ENCODE measurements around the gene PTPN23. TPM values are rescaled to one million over a fixed set of nuclear protein-coding genes. Genes with fewer than 3 reads are reported as not detected.

Gene PTPN23
- total and polyA plus RNA-seq, 2 of the 13 experiments (the other 11 are each of a cell fraction or from before 2014, with no cell fraction given), result 2.3 to 3.7 TPM

- Histone ChIP-seq H3K4me1 (ENCODE audit: insufficient read depth, low read length) (peaks cover 32% of the 10 kb centered on the region), H3K27me3 (ENCODE audit: control insufficient read depth in 1 of 2, insufficient read depth in 2 of 2, low read length in 2 of 2) (no peaks in the 10 kb centered on the region), H3K27ac (ENCODE audit: extremely low read length, insufficient read depth, low read length) (no peak overlapping the region), H3K4me3 (replicated peaks in 1 of 3; ENCODE audit: insufficient read depth in 1 of 3, low read depth in 2 of 3, low read length in 3 of 3) (no peak overlapping the region), H3K79me2 (ENCODE audit: insufficient read depth, low read length) (peaks cover 49% of the 10 kb centered on the region), H3K9ac (ENCODE audit: insufficient read depth, low read depth, low read length) (no peak overlapping the region), H3K36me3 (replicated peaks in 1 of 2; ENCODE audit: control insufficient read depth in 1 of 2, insufficient read depth in 2 of 2, low read length in 2 of 2) (no peaks in the 10 kb centered on the region), H3K4me2 (ENCODE audit: low read depth, low read length) (no peak overlapping the region), H3K9me3 (ENCODE audit: low read length) (no peaks in the 10 kb centered on the region), H4K20me1 (ENCODE audit: insufficient read depth, low read length) (no peaks in the 10 kb centered on the region), H2AFZ (ENCODE audit: low read length) (no peak overlapping the region)
- FAIRE-seq (no peak), ATAC-seq (no peak; the same call in 2 of the 3 replicates), DNase-seq (ENCODE audit: low spot score) (no peak)
- in situ Hi-C loops (cut with HindIII; ENCODE audit: extremely low pct_ligation_motif_present, low pct_unique_long_range_greater_than_20kb), result no loop called here
- TF ChIP-seq ZFYVE20 (CRISPR knock-in tag; IDR thresholded peaks at IDR 0.05; ENCODE audit: borderline replicate concordance, low read depth), result no peak
- TF ChIP-seq ZNF557 (CRISPR knock-in tag; IDR thresholded peaks at IDR 0.05), result no peak
- TF ChIP-seq NKX3-1 (CRISPR knock-in tag; IDR thresholded peaks at IDR 0.05), result no peak
- no peak for TF ChIP-seq ZBTB3 (CRISPR knock-in tag; IDR thresholded peaks at IDR 0.05; ENCODE audit: borderline replicate concordance, low read depth)
- no peak for TF ChIP-seq ZBTB46 (CRISPR knock-in tag; IDR thresholded peaks at IDR 0.05; ENCODE audit: borderline replicate concordance)
- TF ChIP-seq ZNF337 (CRISPR knock-in tag; IDR thresholded peaks at IDR 0.05; ENCODE audit: borderline replicate concordance, low read depth), result no peak
- no peak for TF ChIP-seq SMC3 (IDR thresholded peaks at IDR 0.05; ENCODE audit: low read length)
- no peak for TF ChIP-seq ZNF143 (CRISPR knock-in tag; IDR thresholded peaks at IDR 0.05)
- no peak for TF ChIP-seq HNF4A (CRISPR knock-in tag; IDR thresholded peaks at IDR 0.05)
- no peak for TF ChIP-seq EZH2 (conservative IDR thresholded peaks at IDR 0.05; ENCODE audit: low read depth, low read length)
- TF ChIP-seq BRD4 (CRISPR knock-in tag; IDR thresholded peaks at IDR 0.05), result no peak
- TF ChIP-seq TMF1 (CRISPR knock-in tag; IDR thresholded peaks at IDR 0.05; ENCODE audit: low read depth), result no peak
- no peak for TF ChIP-seq SOX6 (IDR thresholded peaks at IDR 0.05)
- TF ChIP-seq SOX6 (CRISPR knock-in tag; IDR thresholded peaks at IDR 0.05), result no peak
- TF ChIP-seq GRHL1 (CRISPR knock-in tag; conservative IDR thresholded peaks at IDR 0.05), result no peak
- no peak for TF ChIP-seq SAFB2 (CRISPR knock-in tag; IDR thresholded peaks at IDR 0.05; ENCODE audit: borderline replicate concordance, low read depth)
- TF ChIP-seq ZSCAN22 (CRISPR knock-in tag; IDR thresholded peaks at IDR 0.05), result no peak
- TF ChIP-seq PHF21A (CRISPR knock-in tag; IDR thresholded peaks at IDR 0.05), result no peak
- TF ChIP-seq ZZZ3 (CRISPR knock-in tag; IDR thresholded peaks at IDR 0.05; ENCODE audit: borderline replicate concordance), result no peak
- no peak for TF ChIP-seq TERF1 (CRISPR knock-in tag; IDR thresholded peaks at IDR 0.05)
- WGBS (ENCODE audit: low lambda C conversion rate), result 72% methylated on average over 4 of the region's 4 CpGs
- CTCF ChIA-PET (ENCODE audit: low intra/inter-chr PET ratio, low total read pairs), result interaction anchor here (0.6 kb wide), 1 partner anchor 9 kb away, joined by 3 read pairs; no protein-coding TSS in a partner anchor
- POLR2A ChIA-PET, result interaction anchor here (1.2 kb wide), 1 partner anchor 9 kb away, joined by 4 read pairs; no protein-coding TSS in a partner anchor
- intact Hi-C loops (cut with micrococcal nuclease; ENCODE audit: unreplicated experiment), result no loop called here
- no TSS peak for BruUV-seq (replicated peaks)
Observed at GRCh38 chr3:47452453-47453215, 71.8 kb downstream of the PTPN23 start.

All from HepG2 (cell line).